H9 (cell line): ENCODE data around the gene CAPN3. TPM values are rescaled to one million over a fixed set of nuclear protein-coding genes. Genes with fewer than 3 reads are reported as not detected.

Experiments used
- DNase-seq: peaks from one replicate; pipeline ENCODE4 v3.0.0-alpha.2; 2017
- H2AFZ ChIP-seq: one replicate; pipeline ENCODE4 v1.6.1; 2013; ENCODE audit warnings: mild to moderate bottlenecking, low read length, control low read depth, moderate library complexity
- H2AK5ac ChIP-seq: 2 replicates; pipeline ENCODE4 v1.6.1; 2013; ENCODE audit warnings: low read length, control low read depth, mixed read lengths; ENCODE audit not compliant: insufficient read length
- H2BK120ac ChIP-seq: one replicate; pipeline ENCODE4 v1.6.1; 2013; ENCODE audit warnings: low read depth, mild to moderate bottlenecking, low read length, control low read depth, inconsistent platforms; ENCODE audit not compliant: poor library complexity, severe bottlenecking
- H2BK12ac ChIP-seq: 2 replicates; pipeline ENCODE4 v1.6.1; 2013; ENCODE audit warnings: low read length, control low read depth, mixed read lengths, low read depth; ENCODE audit not compliant: insufficient read length
- H2BK15ac ChIP-seq: 2 replicates; pipeline ENCODE4 v1.6.1; 2013; ENCODE audit warnings: low read depth, low read length, control low read depth
- H2BK20ac ChIP-seq: one replicate; pipeline ENCODE4 v1.6.1; 2013; ENCODE audit warnings: low read depth, mild to moderate bottlenecking, low read length, control low read depth, inconsistent platforms; ENCODE audit not compliant: poor library complexity, severe bottlenecking
- H2BK5ac ChIP-seq: 2 replicates; pipeline ENCODE4 v1.6.1; 2013; ENCODE audit warnings: low read length, control low read depth, mixed read lengths; ENCODE audit not compliant: insufficient read length
- H3K14ac ChIP-seq: 2 replicates; pipeline ENCODE4 v1.6.1; 2013; ENCODE audit warnings: low read length, control low read depth; ENCODE audit not compliant: insufficient read depth
- H3K18ac ChIP-seq: 2 replicates; pipeline ENCODE4 v1.6.1; 2013; ENCODE audit warnings: low read depth, mild to moderate bottlenecking, mixed read lengths, low read length, control low read depth; ENCODE audit not compliant: insufficient read length
- H3K23ac ChIP-seq: 2 replicates; pipeline ENCODE4 v1.6.1; 2013; ENCODE audit warnings: low read length, control low read depth, mixed read lengths, low read depth; ENCODE audit not compliant: insufficient read length
- H3K23me2 ChIP-seq: 2 replicates; pipeline ENCODE4 v1.6.1; 2013; ENCODE audit warnings: low read depth, mild to moderate bottlenecking, mixed read lengths, low read length, control low read depth; ENCODE audit not compliant: insufficient read length, poor library complexity, severe bottlenecking
- H3K27ac ChIP-seq: 2 replicates; pipeline ENCODE4 v1.5.1; 2013; ENCODE audit warnings: low read length, control low read depth, mixed read lengths, low read depth; ENCODE audit not compliant: insufficient read length
- H3K27me3 ChIP-seq: 2 replicates; pipeline ENCODE4 v1.6.1; 2013; ENCODE audit warnings: low read length, control low read depth, inconsistent platforms; ENCODE audit not compliant: insufficient read depth
- H3K4ac ChIP-seq: 2 replicates; pipeline ENCODE4 v1.6.1; 2013; ENCODE audit warnings: low read depth, mild to moderate bottlenecking, control low read depth, inconsistent platforms, low read length, moderate library complexity
- H3K4me1 ChIP-seq: 2 replicates; pipeline ENCODE4 v1.6.1; 2013; ENCODE audit warnings: low read length, control low read depth, inconsistent platforms; ENCODE audit not compliant: insufficient read depth
- H3K4me2 ChIP-seq: 2 replicates; pipeline ENCODE4 v1.6.1; 2013; ENCODE audit warnings: low read length, control low read depth, mixed read lengths; ENCODE audit not compliant: insufficient read length, insufficient read depth
- H3K56ac ChIP-seq: 2 replicates; pipeline ENCODE4 v1.6.1; 2013; ENCODE audit warnings: low read depth, mild to moderate bottlenecking, mixed read lengths, low read length, control low read depth; ENCODE audit not compliant: insufficient read length
- H3K79me1 ChIP-seq: 2 replicates; pipeline ENCODE4 v1.6.1; 2013; ENCODE audit warnings: low read depth, mild to moderate bottlenecking, moderate library complexity, low read length, control low read depth, inconsistent platforms; ENCODE audit not compliant: insufficient read depth, poor library complexity, severe bottlenecking
- H3K79me2 ChIP-seq: 2 replicates; pipeline ENCODE4 v1.6.1; 2013; ENCODE audit warnings: low read length, control low read depth, inconsistent platforms; ENCODE audit not compliant: insufficient read depth
- H3K9ac ChIP-seq: 2 replicates; pipeline ENCODE4 v1.6.1; 2013; ENCODE audit warnings: low read length, control low read depth, mixed read lengths; ENCODE audit not compliant: insufficient read length; ENCODE audit errors: extremely low read depth
- H3K9me3 ChIP-seq: one replicate; pipeline ENCODE4 v1.6.1; 2013; ENCODE audit warnings: low read depth, low read length, inconsistent platforms; ENCODE audit not compliant: control insufficient read depth
- H3T11ph ChIP-seq: one replicate; pipeline ENCODE4 v1.6.1; 2013; ENCODE audit warnings: mild to moderate bottlenecking, low read length, control low read depth, inconsistent platforms
- H4K20me1 ChIP-seq: one replicate; pipeline ENCODE4 v1.6.1; 2013; ENCODE audit not compliant: control insufficient read depth, insufficient read length, insufficient read depth
- H4K5ac ChIP-seq: 2 replicates; pipeline ENCODE4 v1.6.1; 2013; ENCODE audit warnings: low read depth, mild to moderate bottlenecking, mixed read lengths, low read length, control low read depth; ENCODE audit not compliant: insufficient read length
- H4K8ac ChIP-seq: replicated peaks from 2 replicates; pipeline ENCODE4 v1.6.1; 2013; ENCODE audit warnings: low read length, control low read depth, mixed read lengths, low read depth; ENCODE audit not compliant: insufficient read length
- H4K91ac ChIP-seq: 2 replicates; pipeline ENCODE4 v1.6.1; 2013; ENCODE audit warnings: low read depth, mild to moderate bottlenecking, moderate library complexity, mixed read lengths, low read length, control low read depth; ENCODE audit not compliant: insufficient read length
- H3K27ac Mint-ChIP-seq, 3 experiments: 2 replicates in 2 of 3; 3 replicates in 1 of 3; pipeline ENCODE4 v1.8.0; 2020 to 2021; ENCODE audit warnings: mixed read lengths in 3 of 3, mild to moderate bottlenecking in 1 of 3, moderate library complexity in 1 of 3
- H3K27me3 Mint-ChIP-seq: 2 replicates; pipeline ENCODE4 v1.8.0; 2021; ENCODE audit warnings: low read depth, mild to moderate bottlenecking, moderate library complexity, mixed read lengths
- H3K36me3 Mint-ChIP-seq, 3 experiments: 2 replicates in 2 of 3; 3 replicates in 1 of 3; pipeline ENCODE4 v1.8.0; 2020 to 2021; ENCODE audit warnings: low read depth in 3 of 3, mixed read lengths in 3 of 3; ENCODE audit not compliant: insufficient read depth in 1 of 3
- H3K4me1 Mint-ChIP-seq, 2 experiments: 2 replicates each; pipeline ENCODE4 v1.8.0; 2020; ENCODE audit warnings: mixed read lengths in 2 of 2
- H3K4me3 Mint-ChIP-seq, 2 experiments: 2 replicates in 1 of 2; 3 replicates in 1 of 2; pipeline ENCODE4 v1.8.0; 2020 to 2021; ENCODE audit warnings: mild to moderate bottlenecking in 2 of 2, mixed read lengths in 2 of 2, moderate library complexity in 1 of 2
- H3K9me3 Mint-ChIP-seq, 2 experiments: 2 replicates in 1 of 2; 3 replicates in 1 of 2; pipeline ENCODE4 v1.8.0; 2020; ENCODE audit warnings: mild to moderate bottlenecking in 2 of 2, mixed read lengths in 2 of 2, moderate library complexity in 1 of 2
- WGBS: extraction: QIAGEN DNeasy Blood & Tissue Kit; methylation state at CpG from one replicate; pipeline ENCODE4 v1.1.7; 2013; ENCODE audit warnings: missing lambda C conversion rate, low lambda C conversion rate, mixed read lengths; ENCODE audit not compliant: insufficient read length; ENCODE audit errors: extremely low coverage; 5-methylcytosine and 5-hydroxymethylcytosine counted together
- total RNA-seq: library from RNA; stranded (reverse); gene quantifications from 2 replicates; pipeline ENCODE4 v1.2.1, GENCODE V29; 2021
- TF ChIP-seq, protein P1 (sequence below): fragments of 200-600 bp; sonication (generic); conservative IDR thresholded peaks from 3 replicates; pipeline ENCODE4 v1.8.0; 2021; ENCODE audit warnings: antibody characterized with exemption, mild to moderate bottlenecking

The CAPN3 gene
- total RNA-seq, 1 experiment from 2014 or later: 0.31 TPM

DNA sequence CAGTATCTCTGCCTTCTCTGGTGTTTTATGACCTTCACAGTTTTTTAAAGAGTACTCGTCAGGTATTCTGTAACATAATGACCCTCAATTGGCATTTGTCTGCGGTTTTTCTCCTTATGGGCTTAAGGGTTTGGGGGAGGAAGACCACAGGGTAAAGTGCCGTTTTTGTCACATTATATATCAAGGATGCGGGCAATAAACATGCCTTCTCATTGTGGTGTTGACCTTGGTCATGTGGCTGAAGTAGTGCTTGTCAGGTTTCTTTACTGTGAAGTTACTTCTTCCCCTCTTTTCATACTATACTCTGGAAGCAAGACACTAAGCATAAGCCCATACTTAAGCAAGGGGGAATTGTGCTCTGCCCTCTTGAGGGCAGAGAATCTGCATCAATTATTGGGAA lies 16.6 kb downstream of the CAPN3 start:
- H3K4me3 Mint-ChIP-seq: no peak overlapping the region
- H2BK15ac ChIP-seq: no peak overlapping the region
- H3K56ac ChIP-seq: no peak overlapping the region
- H3K4ac ChIP-seq: no peak overlapping the region
- no peak overlapping the region for H3K18ac ChIP-seq
- H3K4me2 ChIP-seq: no peak overlapping the region
- H3K27me3 ChIP-seq: no peaks in the 10 kb centered on the region
- no peak overlapping the region for H2BK20ac ChIP-seq
- peaks cover 31 to 32% of the 10 kb centered on the region in 2 experiments for H3K9me3 Mint-ChIP-seq
- H3K79me1 ChIP-seq: no peaks in the 10 kb centered on the region
- H3K36me3 Mint-ChIP-seq: peaks cover 6 to 26% (median 16%) of the 10 kb centered on the region in 3 experiments; a peak in 6 of 7 replicates
- H4K91ac ChIP-seq: no peak overlapping the region
- no CpG with 5 or more reads among the region's 4 CpGs for WGBS
- DNase-seq: no peak
- H2BK120ac ChIP-seq: no peak overlapping the region
- H3K14ac ChIP-seq: no peak overlapping the region
- TF ChIP-seq, protein P1, sequence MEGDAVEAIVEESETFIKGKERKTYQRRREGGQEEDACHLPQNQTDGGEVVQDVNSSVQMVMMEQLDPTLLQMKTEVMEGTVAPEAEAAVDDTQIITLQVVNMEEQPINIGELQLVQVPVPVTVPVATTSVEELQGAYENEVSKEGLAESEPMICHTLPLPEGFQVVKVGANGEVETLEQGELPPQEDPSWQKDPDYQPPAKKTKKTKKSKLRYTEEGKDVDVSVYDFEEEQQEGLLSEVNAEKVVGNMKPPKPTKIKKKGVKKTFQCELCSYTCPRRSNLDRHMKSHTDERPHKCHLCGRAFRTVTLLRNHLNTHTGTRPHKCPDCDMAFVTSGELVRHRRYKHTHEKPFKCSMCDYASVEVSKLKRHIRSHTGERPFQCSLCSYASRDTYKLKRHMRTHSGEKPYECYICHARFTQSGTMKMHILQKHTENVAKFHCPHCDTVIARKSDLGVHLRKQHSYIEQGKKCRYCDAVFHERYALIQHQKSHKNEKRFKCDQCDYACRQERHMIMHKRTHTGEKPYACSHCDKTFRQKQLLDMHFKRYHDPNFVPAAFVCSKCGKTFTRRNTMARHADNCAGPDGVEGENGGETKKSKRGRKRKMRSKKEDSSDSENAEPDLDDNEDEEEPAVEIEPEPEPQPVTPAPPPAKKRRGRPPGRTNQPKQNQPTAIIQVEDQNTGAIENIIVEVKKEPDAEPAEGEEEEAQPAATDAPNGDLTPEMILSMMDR: no peak
- no peak overlapping the region for H3K23ac ChIP-seq
- H3K4me1 ChIP-seq: no peaks in the 10 kb centered on the region
- no peaks in the 10 kb centered on the region for H3K4me1 Mint-ChIP-seq
- H3K27ac ChIP-seq: no peak overlapping the region
- H2AK5ac ChIP-seq: no peak overlapping the region
- H2BK12ac ChIP-seq: no peak overlapping the region
- H3T11ph ChIP-seq: no peak overlapping the region
- H3K27me3 Mint-ChIP-seq: peaks cover 25% of the 10 kb centered on the region
- H2BK5ac ChIP-seq: no peak overlapping the region
- H4K8ac ChIP-seq: no peak overlapping the region
- no peak overlapping the region for H3K27ac Mint-ChIP-seq
- H3K9ac ChIP-seq: no peak overlapping the region
- no peaks in the 10 kb centered on the region for H3K23me2 ChIP-seq
- no peak overlapping the region for H2AFZ ChIP-seq
- no peak overlapping the region for H4K5ac ChIP-seq
- H3K79me2 ChIP-seq: no peaks in the 10 kb centered on the region
- no peaks in the 10 kb centered on the region for H4K20me1 ChIP-seq
- no peaks in the 10 kb centered on the region for H3K9me3 ChIP-seq
